ENCODE results near the gene TERB1. TPM values are rescaled to one million over a fixed set of nuclear protein-coding genes. Genes with fewer than 3 reads are reported as not detected.
A peak's percentile ranks its signal among the peaks of the same experiment; 100 is the strongest.

TERB1 gene
- total RNA-seq, 4 donors from 2014 or later: not detected

GRCh38 chr16:66830422-66831404 is 29.3 kb upstream of the TERB1 start, which contains the start of gene NAE1:
TSS of gene NAE1 (minus strand) at chr16:66830976. CDS start at chr16:66830899, 77 bp downstream.
- H3K4me3 ChIP-seq: peak within 1 kb of the TSS; percentile 60 to 91 (median 86)
- peak within 1 kb of the TSS; percentile 81 to 96 (median 92) for H3K27ac ChIP-seq
- no peak for DNase-seq
- H3K4me1 ChIP-seq: peaks cover 6 to 26% (median 13%) of the 10 kb centered on the region in 3 donors
- intact Hi-C loops (cut with DNase I): loop anchor here (5.0 kb wide), 1 partner anchor 37 kb away; no protein-coding TSS in a partner anchor
- no peaks in the 10 kb centered on the region for H3K27me3 ChIP-seq
- TF ChIP-seq, protein P1, sequence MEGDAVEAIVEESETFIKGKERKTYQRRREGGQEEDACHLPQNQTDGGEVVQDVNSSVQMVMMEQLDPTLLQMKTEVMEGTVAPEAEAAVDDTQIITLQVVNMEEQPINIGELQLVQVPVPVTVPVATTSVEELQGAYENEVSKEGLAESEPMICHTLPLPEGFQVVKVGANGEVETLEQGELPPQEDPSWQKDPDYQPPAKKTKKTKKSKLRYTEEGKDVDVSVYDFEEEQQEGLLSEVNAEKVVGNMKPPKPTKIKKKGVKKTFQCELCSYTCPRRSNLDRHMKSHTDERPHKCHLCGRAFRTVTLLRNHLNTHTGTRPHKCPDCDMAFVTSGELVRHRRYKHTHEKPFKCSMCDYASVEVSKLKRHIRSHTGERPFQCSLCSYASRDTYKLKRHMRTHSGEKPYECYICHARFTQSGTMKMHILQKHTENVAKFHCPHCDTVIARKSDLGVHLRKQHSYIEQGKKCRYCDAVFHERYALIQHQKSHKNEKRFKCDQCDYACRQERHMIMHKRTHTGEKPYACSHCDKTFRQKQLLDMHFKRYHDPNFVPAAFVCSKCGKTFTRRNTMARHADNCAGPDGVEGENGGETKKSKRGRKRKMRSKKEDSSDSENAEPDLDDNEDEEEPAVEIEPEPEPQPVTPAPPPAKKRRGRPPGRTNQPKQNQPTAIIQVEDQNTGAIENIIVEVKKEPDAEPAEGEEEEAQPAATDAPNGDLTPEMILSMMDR (IDR thresholded peaks at IDR 0.05): peak; percentile 94 to 98 (median 97)
- TF ChIP-seq POLR2A (IDR thresholded peaks at IDR 0.05): peak in 2 of 4 donors; percentile 86 to 90
- peaks cover 0 to 29% (median 0%) of the 10 kb centered on the region in 3 donors for H3K36me3 ChIP-seq
- WGBS, 2 donors: 2 to 3% methylated on average over 16 to 17 of the region's 84 CpGs
- no peaks in the 10 kb centered on the region for H3K9me3 ChIP-seq

GRCh38 chr16:66824006-66824405 is 22.6 kb upstream of the TERB1 start:
- 84 to 90% methylated on average over 2 to 4 of the region's 4 CpGs for WGBS, 2 donors
- Histone ChIP-seq H3K27me3 (no peaks in the 10 kb centered on the region), H3K4me1 (peaks cover 0 to 8% (median 4%) of the 10 kb centered on the region in 3 donors), H3K4me3 (no peak overlapping the region), H3K27ac (no peak overlapping the region), H3K36me3 (peaks cover 0 to 97% (median 27%) of the 10 kb centered on the region in 3 donors), H3K9me3 (no peaks in the 10 kb centered on the region)
- no peak for DNase-seq
- TF ChIP-seq POLR2A (IDR thresholded peaks at IDR 0.05): no peak
- TF ChIP-seq, protein P1 (IDR thresholded peaks at IDR 0.05): no peak
- intact Hi-C loops (cut with DNase I): no loop called here

- TF ChIP-seq, protein P1 (IDR thresholded peaks at IDR 0.05): no peak
- no peak for TF ChIP-seq POLR2A (IDR thresholded peaks at IDR 0.05)
- peaks cover 0 to 100% (median 41%) of the 10 kb centered on the region in 3 donors for H3K36me3 ChIP-seq
- 91 to 97% methylated on average over 2 of the region's 2 CpGs for WGBS, 2 donors
- H3K27me3 ChIP-seq: no peaks in the 10 kb centered on the region
- no peak for DNase-seq
- H3K27ac ChIP-seq: no peak overlapping the region
- no peak overlapping the region for H3K4me3 ChIP-seq
- intact Hi-C loops (cut with DNase I): no loop called here
- peaks cover 0 to 9% (median 0%) of the 10 kb centered on the region in 3 donors for H3K4me1 ChIP-seq
- H3K9me3 ChIP-seq: no peaks in the 10 kb centered on the region
Measured at GRCh38 chr16:66814734-66815133, 13.3 kb upstream of the TERB1 start.

DNA sequence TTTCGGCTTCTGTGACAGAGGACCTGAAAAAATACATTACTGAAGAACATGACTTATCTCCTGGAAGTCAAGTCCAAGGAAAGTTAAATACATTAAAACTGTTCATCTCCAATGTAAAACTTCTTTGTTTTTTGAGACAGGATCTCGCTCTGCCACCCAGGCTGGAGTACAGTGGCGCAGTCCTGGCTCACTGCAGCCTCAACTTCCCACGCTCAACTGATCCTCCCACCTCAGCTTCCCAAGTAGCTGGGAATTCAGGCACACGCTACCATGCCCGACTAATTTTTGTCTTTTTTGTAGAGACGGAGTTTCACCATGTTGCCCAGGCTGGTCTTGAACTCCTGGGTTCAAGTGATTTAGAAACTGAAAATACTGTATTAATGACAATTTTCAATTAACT is 9.7 kb upstream of the TERB1 start:
- no peaks in the 10 kb centered on the region for H3K9me3 ChIP-seq
- WGBS, 2 donors: 97% methylated on average over 7 of the region's 7 CpGs
- peaks cover 0 to 99% (median 30%) of the 10 kb centered on the region in 3 donors for H3K36me3 ChIP-seq
- no peak overlapping the region for H3K4me3 ChIP-seq
- H3K27me3 ChIP-seq: no peaks in the 10 kb centered on the region
- no peak for DNase-seq
- peaks cover 0 to 9% (median 0%) of the 10 kb centered on the region in 3 donors for H3K4me1 ChIP-seq
- intact Hi-C loops (cut with DNase I): no loop called here
- TF ChIP-seq POLR2A (IDR thresholded peaks at IDR 0.05): no peak
- TF ChIP-seq, protein P1 (IDR thresholded peaks at IDR 0.05): no peak
- no peak overlapping the region for H3K27ac ChIP-seq

DNA sequence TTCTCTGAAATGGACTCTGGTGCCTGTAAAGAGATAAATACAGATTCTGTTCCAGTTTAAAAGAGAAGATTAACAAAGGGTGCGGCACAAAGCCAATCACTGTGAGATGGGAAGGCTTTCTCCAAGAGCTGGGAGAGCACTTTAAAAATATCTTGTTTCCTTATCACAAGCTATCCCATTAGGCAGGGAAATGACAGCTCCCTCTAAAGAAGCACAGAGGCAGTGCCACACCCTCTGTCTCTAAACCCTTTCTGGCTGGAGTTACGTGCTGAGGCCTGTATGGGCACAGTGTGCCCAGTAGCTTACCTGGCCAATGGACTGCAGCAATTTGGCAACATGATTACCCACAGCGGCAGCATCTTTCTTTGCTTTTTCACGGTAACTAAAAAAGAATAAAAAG is 9.0 kb upstream of the TERB1 start:
- WGBS, 2 donors: 48 to 55% methylated on average over 4 of the region's 4 CpGs

More for the DNA sequence above, 9.0 kb upstream of the TERB1 start:
- intact Hi-C loops (cut with DNase I): no loop called here
- Histone ChIP-seq H3K9me3 (no peaks in the 10 kb centered on the region), H3K36me3 (peaks cover 0 to 99% (median 27%) of the 10 kb centered on the region in 3 donors), H3K27ac (peak overlapping the region in 1 of 4 donors; percentile 35), H3K4me3 (no peak overlapping the region), H3K27me3 (no peaks in the 10 kb centered on the region), H3K4me1 (peaks cover 0 to 9% (median 0%) of the 10 kb centered on the region in 3 donors)
- DNase-seq: no peak
- no peak for TF ChIP-seq POLR2A (IDR thresholded peaks at IDR 0.05)
- TF ChIP-seq, protein P1 (IDR thresholded peaks at IDR 0.05): no peak
